AG04450 (cell line): Measurements from ENCODE around the gene CRADD. TPM values are rescaled to one million over a fixed set of nuclear protein-coding genes. Genes with fewer than 3 reads are reported as not detected.
"Not testable (repeated sequence)": the region's sequence is repeated elsewhere in the genome, so short reads cannot be mapped to it uniquely, and the experiment has no call there.

Source experiments
- CTCF ChIA-PET: fragments of 300-600, 350-600 bp; formaldehyde crosslinking; extraction: SDS; loops from one replicate; lab custom pipeline; 2022; ENCODE audit warnings: antibody characterized with exemption, inconsistent platforms; lab: Charles Lee
- POLR2A ChIA-PET: fragments of 350-600 bp; formaldehyde crosslinking; extraction: SDS; loops from one replicate; lab custom pipeline; 2021; ENCODE audit warnings: antibody characterized with exemption, inconsistent platforms; lab: Yijun Ruan, JAX
- DNase-seq: peaks from one replicate; pipeline ENCODE4 v3.0.0-alpha.2; 2011; ENCODE audit warnings: low read depth, low spot score
- H3K27ac ChIP-seq: one replicate; pipeline ENCODE4 v1.5.1; 2012; ENCODE audit warnings: low read depth, low read length, control low read depth
- H3K27me3 ChIP-seq: one replicate; pipeline ENCODE4 v1.6.0; 2012; ENCODE audit warnings: low read length; ENCODE audit not compliant: control insufficient read depth, insufficient read depth
- H3K4me3 ChIP-seq: 2 replicates; pipeline ENCODE4 v1.5.1; 2011; ENCODE audit warnings: mild to moderate bottlenecking, low read depth, low read length, control low read depth
- H3K9me3 ChIP-seq: 2 replicates; pipeline ENCODE4 v1.5.1; 2012; ENCODE audit warnings: low read length; ENCODE audit not compliant: control insufficient read depth, insufficient read depth
- polyA plus RNA-seq: library from polyadenylated mRNA; depleted of rRNA; stranded (reverse); fragments of >200 nt; gene quantifications from 2 replicates; pipeline ENCODE4 v1.2.3, GENCODE V29; 2011
- TF ChIP-seq, protein P1 (sequence below): IDR thresholded peaks from 2 replicates; pipeline ENCODE4 v1.5.1; 2011; ENCODE audit warnings: low read depth, low read length, control low read depth, inconsistent platforms

The CRADD gene
- polyA plus RNA-seq, 1 experiment, result 8.8 TPM

GRCh38 chr12:93794738-93795137 lies 117.6 kb downstream of the CRADD start:
- H3K4me3 ChIP-seq, result no peak overlapping the region
- ChIA-PET POLR2A (no interaction called here), CTCF (no interaction called here)
- no peaks in the 10 kb centered on the region for H3K27me3 ChIP-seq
- no peak overlapping the region for H3K27ac ChIP-seq
- DNase-seq, result no peak
- TF ChIP-seq, protein P1, sequence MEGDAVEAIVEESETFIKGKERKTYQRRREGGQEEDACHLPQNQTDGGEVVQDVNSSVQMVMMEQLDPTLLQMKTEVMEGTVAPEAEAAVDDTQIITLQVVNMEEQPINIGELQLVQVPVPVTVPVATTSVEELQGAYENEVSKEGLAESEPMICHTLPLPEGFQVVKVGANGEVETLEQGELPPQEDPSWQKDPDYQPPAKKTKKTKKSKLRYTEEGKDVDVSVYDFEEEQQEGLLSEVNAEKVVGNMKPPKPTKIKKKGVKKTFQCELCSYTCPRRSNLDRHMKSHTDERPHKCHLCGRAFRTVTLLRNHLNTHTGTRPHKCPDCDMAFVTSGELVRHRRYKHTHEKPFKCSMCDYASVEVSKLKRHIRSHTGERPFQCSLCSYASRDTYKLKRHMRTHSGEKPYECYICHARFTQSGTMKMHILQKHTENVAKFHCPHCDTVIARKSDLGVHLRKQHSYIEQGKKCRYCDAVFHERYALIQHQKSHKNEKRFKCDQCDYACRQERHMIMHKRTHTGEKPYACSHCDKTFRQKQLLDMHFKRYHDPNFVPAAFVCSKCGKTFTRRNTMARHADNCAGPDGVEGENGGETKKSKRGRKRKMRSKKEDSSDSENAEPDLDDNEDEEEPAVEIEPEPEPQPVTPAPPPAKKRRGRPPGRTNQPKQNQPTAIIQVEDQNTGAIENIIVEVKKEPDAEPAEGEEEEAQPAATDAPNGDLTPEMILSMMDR, result no peak
- H3K9me3 ChIP-seq, result no peaks in the 10 kb centered on the region

DNA sequence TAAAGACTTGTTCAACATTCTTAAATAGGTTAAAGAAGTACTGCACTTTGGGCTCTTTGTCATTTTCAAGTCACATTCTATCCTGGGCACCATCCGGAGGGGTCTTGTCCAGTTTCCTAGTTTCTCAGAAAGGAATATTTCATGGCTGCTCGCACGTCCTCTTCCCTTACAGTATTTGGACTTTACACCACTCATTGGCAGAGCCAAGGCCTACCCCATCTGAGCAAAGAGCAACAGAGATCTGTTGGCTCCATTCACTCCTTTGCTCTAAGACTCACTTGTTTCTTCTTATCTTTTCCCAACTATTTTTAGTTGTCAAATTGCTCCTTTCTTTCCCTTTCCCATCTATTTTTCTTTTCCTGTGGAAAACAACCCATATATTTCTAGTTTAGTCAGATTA lies 118.2 kb downstream of the CRADD start:
- Histone ChIP-seq H3K4me3 (no peak overlapping the region), H3K9me3 (no peaks in the 10 kb centered on the region), H3K27me3 (no peaks in the 10 kb centered on the region), H3K27ac (no peak overlapping the region)
- POLR2A ChIA-PET, result no interaction called here
- CTCF ChIA-PET, result no interaction called here
- TF ChIP-seq, protein P1, result no peak
- DNase-seq, result no peak

DNA sequence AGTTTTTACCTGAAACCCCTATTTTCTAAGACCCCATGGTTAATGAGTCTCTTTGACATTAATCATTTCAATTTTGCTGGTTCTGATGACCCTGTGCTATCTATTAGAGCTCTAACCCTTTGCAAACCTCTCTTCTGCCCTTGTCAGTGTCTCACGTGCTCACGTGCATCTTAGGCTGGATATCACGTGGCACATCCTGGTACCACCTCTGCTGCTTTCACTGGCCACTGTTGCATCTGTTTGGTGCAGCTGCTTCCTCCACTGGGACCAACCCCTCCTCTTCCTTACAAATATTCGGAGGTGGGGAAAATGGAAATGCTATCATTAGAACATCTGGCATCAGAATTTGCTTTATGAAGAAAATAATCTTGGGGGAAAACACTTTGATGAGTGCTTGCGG lies 119.6 kb downstream of the CRADD start:
- no peak overlapping the region for H3K4me3 ChIP-seq
- TF ChIP-seq, protein P1, result no peak
- DNase-seq, result no peak
- CTCF ChIA-PET, result no interaction called here
- POLR2A ChIA-PET, result no interaction called here
- H3K9me3 ChIP-seq, result no peaks in the 10 kb centered on the region
- H3K27ac ChIP-seq, result no peak overlapping the region
- H3K27me3 ChIP-seq, result no peaks in the 10 kb centered on the region

DNA sequence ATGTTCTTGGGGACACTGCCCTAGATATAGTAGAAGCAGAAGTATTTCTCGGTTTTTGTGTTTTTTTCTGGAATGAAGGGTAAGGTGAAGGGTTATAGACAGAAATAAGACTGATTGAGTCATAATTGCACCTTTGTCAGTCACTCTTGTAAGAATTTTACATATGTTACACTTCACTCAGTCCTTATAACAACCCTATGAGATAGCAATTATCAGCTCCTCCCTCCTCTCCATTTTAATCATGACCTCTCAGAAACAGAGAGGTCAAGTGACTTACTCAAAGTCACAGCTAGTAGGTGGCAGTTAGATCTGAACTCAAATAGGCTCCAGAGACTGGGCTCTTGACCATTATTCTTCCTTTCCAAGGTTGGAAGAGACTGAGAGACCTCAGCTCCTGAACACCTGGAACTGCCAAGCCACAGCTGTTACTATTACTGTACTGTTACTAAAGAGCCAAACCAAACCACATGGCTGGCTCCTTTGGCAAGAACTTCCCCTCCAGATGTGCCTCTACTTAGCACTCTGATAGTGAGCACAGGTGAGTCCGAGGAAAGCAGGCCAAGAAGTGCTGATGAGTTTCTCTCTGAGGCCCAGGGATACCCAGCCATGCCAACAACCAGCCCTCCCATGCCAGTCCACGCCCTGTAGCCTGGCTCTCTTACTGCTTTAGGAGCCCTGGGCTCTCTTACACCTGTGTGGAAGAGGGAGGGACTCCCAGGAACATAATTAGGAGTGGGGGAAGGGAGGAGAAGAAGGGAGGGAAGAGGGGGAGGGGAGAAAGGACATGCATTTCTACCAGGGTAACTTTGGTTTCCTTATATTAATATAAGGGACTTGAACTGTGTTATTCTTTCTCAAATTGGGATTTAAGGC lies 121.3 kb downstream of the CRADD start:
- no peak for DNase-seq
- H3K4me3 ChIP-seq, result no peak overlapping the region
- ChIA-PET CTCF (no interaction called here), POLR2A (no interaction called here)
- TF ChIP-seq, protein P1, result no peak
- no peaks in the 10 kb centered on the region for H3K9me3 ChIP-seq
- no peaks in the 10 kb centered on the region for H3K27me3 ChIP-seq
- H3K27ac ChIP-seq, result no peak overlapping the region

DNA sequence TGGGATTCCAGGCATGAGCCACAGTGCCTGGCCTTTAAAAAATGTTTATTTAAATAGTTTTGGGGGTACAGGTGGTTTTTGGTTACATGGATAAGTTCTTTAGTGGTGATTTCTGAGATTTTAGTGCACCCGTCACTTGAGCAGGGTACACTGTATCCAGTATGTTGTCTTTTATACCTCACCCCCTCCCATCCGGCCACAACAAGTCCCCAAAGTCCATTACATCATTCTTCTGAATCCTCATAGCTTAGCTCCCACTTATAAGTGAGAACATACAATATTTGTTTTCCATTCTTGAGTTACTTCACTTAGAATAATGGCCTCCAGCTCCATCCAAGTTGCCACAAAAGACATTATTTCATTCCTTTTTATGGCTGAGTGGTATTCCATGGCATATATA lies 124.5 kb downstream of the CRADD start:
- CTCF ChIA-PET, result interaction anchor here (1.3 to 2.2 kb wide), 6 partner anchors 9 to 300 kb away, joined by 5 to 10 read pairs (median 8); no protein-coding TSS in a partner anchor
- H3K9me3 ChIP-seq, H3K4me3 ChIP-seq, POLR2A ChIA-PET, H3K27me3 ChIP-seq, DNase-seq, H3K27ac ChIP-seq: not testable (repeated sequence)
